GM23248 (cell line): ENCODE data around the gene IPO13. TPM values are rescaled to one million over a fixed set of nuclear protein-coding genes. Genes with fewer than 3 reads are reported as not detected.

Experiments used
- DNase-seq: peaks from one replicate; pipeline ENCODE4 v3.0.0-alpha.2; 2015
- H2AFZ ChIP-seq: fragments of 200-600 bp; sonication (generic); 2 replicates; pipeline ENCODE4 v1.6.1; 2016; ENCODE audit warnings: antibody characterized with exemption
- H3F3A ChIP-seq: fragments of 200-600 bp; sonication (generic); 2 replicates; pipeline ENCODE4 v1.6.1; 2016; ENCODE audit warnings: mild to moderate bottlenecking, antibody characterized with exemption, mixed run types; ENCODE audit not compliant: insufficient read depth
- H3K27ac ChIP-seq: fragments of 200-600 bp; sonication (generic); 2 replicates; pipeline ENCODE4 v1.5.1; 2016; ENCODE audit warnings: mild to moderate bottlenecking
- H3K27me3 ChIP-seq: fragments of 200-600 bp; sonication (generic); replicated peaks from 2 replicates; pipeline ENCODE4 v1.6.1; 2016; ENCODE audit warnings: mild to moderate bottlenecking; ENCODE audit not compliant: insufficient read depth
- H3K36me3 ChIP-seq: fragments of 200-600 bp; sonication (generic); 2 replicates; pipeline ENCODE4 v1.6.1; 2016; ENCODE audit warnings: low read depth, mild to moderate bottlenecking
- H3K4me1 ChIP-seq: fragments of 200-600 bp; sonication (generic); 2 replicates; pipeline ENCODE4 v1.6.1; 2016; ENCODE audit warnings: mild to moderate bottlenecking; ENCODE audit not compliant: insufficient read depth
- H3K4me2 ChIP-seq: fragments of 200-600 bp; sonication (generic); one replicate; pipeline ENCODE4 v1.6.1; 2016; ENCODE audit warnings: mild to moderate bottlenecking; ENCODE audit not compliant: unreplicated experiment
- H3K4me3 ChIP-seq: fragments of 200-600 bp; sonication (generic); 2 replicates; pipeline ENCODE4 v1.5.1; 2016; ENCODE audit warnings: mild to moderate bottlenecking
- H3K79me2 ChIP-seq: fragments of 200-600 bp; sonication (generic); 2 replicates; pipeline ENCODE4 v1.6.1; 2016; ENCODE audit warnings: mild to moderate bottlenecking; ENCODE audit not compliant: insufficient read depth
- H3K9ac ChIP-seq: fragments of 200-600 bp; sonication (generic); 2 replicates; pipeline ENCODE4 v1.6.1; 2016; ENCODE audit warnings: mild to moderate bottlenecking
- H3K9me2 ChIP-seq: fragments of 200-600 bp; sonication (generic); 2 replicates; pipeline ENCODE4 v1.6.1; 2016; ENCODE audit warnings: mixed run types, mild to moderate bottlenecking, moderate library complexity; ENCODE audit not compliant: insufficient read depth
- H3K9me3 ChIP-seq: fragments of 200-600 bp; sonication (generic); one replicate; pipeline ENCODE4 v1.6.1; 2017; ENCODE audit warnings: low read depth
- H4K20me1 ChIP-seq: fragments of 200-600 bp; sonication (generic); 2 replicates; pipeline ENCODE4 v1.6.0; 2016; ENCODE audit not compliant: insufficient read depth
- EZH2 ChIP-seq: fragments of 200-600 bp; sonication (generic); IDR thresholded peaks from 2 replicates; pipeline ENCODE4 v1.6.1; 2018; ENCODE audit warnings: antibody characterized with exemption, mild to moderate bottlenecking; ENCODE audit not compliant: insufficient read depth, poor library complexity, severe bottlenecking
- EZH2phosphoT487 ChIP-seq: fragments of 200-600 bp; sonication (generic); IDR thresholded peaks from 2 replicates; pipeline ENCODE4 v1.6.1; 2018; ENCODE audit warnings: antibody characterized with exemption, moderate library complexity, mild to moderate bottlenecking, low read depth; ENCODE audit not compliant: insufficient read depth
- WGBS, 2 experiments: methylation state at CpG; one replicate each; pipeline ENCODE4 v1.1.6; 2015 to 2017; ENCODE audit warnings: low lambda C conversion rate in 2 of 2, low coverage in 1 of 2; ENCODE audit errors: missing lambda C conversion rate in 2 of 2; 5-methylcytosine and 5-hydroxymethylcytosine counted together
- in situ Hi-C: fragments of 300-500 bp; cut with MboI; formaldehyde crosslinking; loops from 2 replicates; pipeline ENCODE4 v1.15.0; 2020
- polyA plus RNA-seq: library from polyadenylated mRNA; unstranded; fragments of >200 nt; fragmentation: Nextera tagmentation; extraction: Ambion mirVana; gene quantifications from 2 replicates; pipeline ENCODE4 v1.2.1, GENCODE V29; 2016
- total RNA-seq: library from RNA; depleted of rRNA; stranded (reverse); fragments of >200 nt; shearing (Covaris generic); gene quantifications from 2 replicates; pipeline ENCODE4 v1.2.3, GENCODE V29; 2014

IPO13 gene
- total and polyA plus RNA-seq, 2 experiments from 2014 or later: 21.0 to 29.4 TPM

DNA sequence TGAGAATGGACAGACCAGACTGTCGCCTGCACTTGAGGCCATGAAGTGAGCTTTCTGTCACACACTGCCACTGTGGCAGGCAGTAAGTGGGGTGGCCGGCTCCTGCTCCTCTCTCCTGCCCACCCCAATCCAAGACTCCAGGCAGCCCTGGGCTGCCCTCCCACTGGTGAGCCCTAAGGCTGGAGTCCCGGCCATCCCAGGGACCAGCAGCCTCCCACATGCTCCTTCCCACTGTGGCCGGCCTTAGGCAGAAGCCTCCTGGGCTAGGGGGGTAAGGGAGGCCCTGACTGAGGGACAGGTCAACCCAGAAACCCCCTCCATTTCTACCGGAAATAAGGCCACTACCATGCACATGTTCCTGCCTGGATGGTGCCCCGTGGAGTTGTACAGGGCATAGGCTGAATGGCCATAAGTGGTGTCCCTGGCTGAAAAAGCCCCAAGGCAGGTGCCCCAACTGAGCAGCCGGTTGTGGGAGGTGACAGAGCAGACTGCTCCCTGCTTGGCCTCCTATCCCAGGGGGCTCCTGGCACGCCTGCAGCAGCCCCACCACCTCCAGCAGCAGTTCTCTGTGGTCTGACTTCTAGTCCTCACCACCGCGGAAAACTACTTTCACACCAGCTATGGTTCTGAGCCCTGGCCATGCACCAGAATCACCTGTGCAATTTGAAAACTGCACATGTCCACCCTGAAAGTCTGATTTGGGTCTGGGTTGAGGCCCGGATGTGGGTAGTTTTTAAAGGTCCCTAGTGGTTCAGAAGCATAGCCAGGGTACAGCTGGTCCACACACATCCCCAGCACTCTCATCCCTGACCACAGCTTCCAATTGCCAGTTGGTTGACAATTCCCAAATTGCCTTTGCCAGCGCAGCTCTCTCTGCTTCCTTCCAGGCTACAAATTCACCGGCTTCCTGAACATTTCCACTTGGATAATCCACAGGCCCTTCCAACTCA lies 14.8 kb upstream of the IPO13 start:
- in situ Hi-C loops: loop anchor here (5.0 to 25.0 kb wide), 3 partner anchors 170 to 695 kb away; partner anchors contain the start of gene PTPRF
- H3K4me1 ChIP-seq: peaks cover 23% of the 10 kb centered on the region
- H3K9ac ChIP-seq: no peak overlapping the region
- H3K27ac ChIP-seq: no peak overlapping the region
- no peaks in the 10 kb centered on the region for H3K9me2 ChIP-seq
- H2AFZ ChIP-seq: no peak overlapping the region
- 86 to 90% methylated on average over 13 of the region's 13 CpGs for WGBS, 2 experiments
- no peaks in the 10 kb centered on the region for H3K36me3 ChIP-seq
- TF ChIP-seq EZH2: no peak
- TF ChIP-seq EZH2phosphoT487: no peak
- no peaks in the 10 kb centered on the region for H3K79me2 ChIP-seq
- H3K9me3 ChIP-seq: no peaks in the 10 kb centered on the region
- DNase-seq: no peak
- no peak overlapping the region for H3K4me3 ChIP-seq
- no peak overlapping the region for H3K4me2 ChIP-seq
- H4K20me1 ChIP-seq: no peaks in the 10 kb centered on the region
- peaks cover 6% of the 10 kb centered on the region; the same call in 1 of the 2 replicates for H3F3A ChIP-seq
- no peaks in the 10 kb centered on the region for H3K27me3 ChIP-seq

- no peaks in the 10 kb centered on the region for H3K79me2 ChIP-seq
- peak overlapping the region; percentile 66 for H3K4me3 ChIP-seq
- H4K20me1 ChIP-seq: no peaks in the 10 kb centered on the region
- in situ Hi-C loops: loop anchor here (5.0 to 25.0 kb wide), 3 partner anchors 171 to 696 kb away; partner anchors contain the start of gene PTPRF
- peaks cover 6% of the 10 kb centered on the region; the same call in 1 of the 2 replicates for H3F3A ChIP-seq
- peak; percentile 82 for DNase-seq
- no peaks in the 10 kb centered on the region for H3K9me2 ChIP-seq
- 24 to 30% methylated on average over 8 of the region's 8 CpGs for WGBS, 2 experiments
- no peaks in the 10 kb centered on the region for H3K27me3 ChIP-seq
- H3K4me2 ChIP-seq: peak overlapping the region; percentile 71
- H2AFZ ChIP-seq: peak overlapping the region; percentile 73
- H3K36me3 ChIP-seq: no peaks in the 10 kb centered on the region
- H3K27ac ChIP-seq: no peak overlapping the region
- H3K9ac ChIP-seq: peak overlapping the region; percentile 36; the same call in 1 of the 2 replicates
- TF ChIP-seq EZH2 (no peak), EZH2phosphoT487 (no peak)
- H3K4me1 ChIP-seq: peaks cover 23% of the 10 kb centered on the region
- H3K9me3 ChIP-seq: no peaks in the 10 kb centered on the region
Measured at GRCh38 chr1:43932786-43933385, 13.9 kb upstream of the IPO13 start.

GRCh38 chr1:43933386-43934100 lies 13.2 kb upstream of the IPO13 start, which contains the start of gene ARTN:
Gene ARTN, plus strand, starts transcription at chr1:43933801. Its CDS starts 1,856 bp downstream, at chr1:43935657.
- Histone ChIP-seq H3K79me2 (no peaks in the 10 kb centered on the region), H3K4me1 (peaks cover 23% of the 10 kb centered on the region), H4K20me1 (no peaks in the 10 kb centered on the region), H3K4me2 (peak within 1 kb of the TSS; percentile 71), H3K27ac (no peak within 1 kb of the TSS), H3F3A (peaks cover 6% of the 10 kb centered on the region; the same call in 1 of the 2 replicates), H3K9me3 (no peaks in the 10 kb centered on the region), H3K4me3 (peak within 1 kb of the TSS; percentile 66), H3K9ac (peak within 1 kb of the TSS; percentile 36), H3K36me3 (no peaks in the 10 kb centered on the region), H3K9me2 (no peaks in the 10 kb centered on the region), H2AFZ (peak within 1 kb of the TSS; percentile 73), H3K27me3 (no peaks in the 10 kb centered on the region)
- no peak for TF ChIP-seq EZH2
- no peak for TF ChIP-seq EZH2phosphoT487
- DNase-seq: peak; percentile 66
- WGBS, 2 experiments: 3 to 5% methylated on average over 30 to 32 of the region's 42 CpGs
- in situ Hi-C loops: loop anchor here (5.0 to 25.0 kb wide), 3 partner anchors 171 to 696 kb away; partner anchors contain the start of gene PTPRF
